Activated CD4-positive, alpha-beta memory T cell treated with anti-CD3 and anti-CD28 coated beads for 36 hours (primary cell): ENCODE measurements around the gene RRP1B. TPM values are rescaled to one million over a fixed set of nuclear protein-coding genes. Genes with fewer than 3 reads are reported as not detected.

Experiments used
- CTCF ChIA-PET: fragments of 350-600 bp; sonication (Branson Sonifier 250); formaldehyde crosslinking; loops from one replicate; lab custom pipeline; 2021; ENCODE audit warnings: antibody characterized with exemption, inconsistent platforms; lab: Charles Lee
- POLR2A ChIA-PET: fragments of 350-600 bp; sonication (Branson Sonifier 250); formaldehyde crosslinking; loops from one replicate; lab custom pipeline; 2021; ENCODE audit warnings: antibody characterized with exemption; lab: Charles Lee
- DNase-seq: peaks from one replicate; pipeline ENCODE4 v3.0.0-alpha.2; 2020
- H3K27ac Mint-ChIP-seq: one replicate; pipeline ENCODE4 v1.8.0; 2021; ENCODE audit warnings: mixed read lengths
- H3K27me3 Mint-ChIP-seq: one replicate; pipeline ENCODE4 v1.8.0; 2021; ENCODE audit warnings: mixed read lengths
- H3K36me3 Mint-ChIP-seq: one replicate; pipeline ENCODE4 v1.8.0; 2021; ENCODE audit warnings: mixed read lengths
- H3K4me1 Mint-ChIP-seq: one replicate; pipeline ENCODE4 v1.8.0; 2021; ENCODE audit warnings: low read depth, mixed read lengths
- H3K4me3 Mint-ChIP-seq: one replicate; pipeline ENCODE4 v1.8.0; 2021; ENCODE audit warnings: mild to moderate bottlenecking, mixed read lengths
- H3K9me3 Mint-ChIP-seq: one replicate; pipeline ENCODE4 v1.8.0; 2021; ENCODE audit warnings: mixed read lengths
- intact Hi-C: fragments of 100-400 bp; cut with micrococcal nuclease; formaldehyde crosslinking; loops from one replicate; pipeline ENCODE4 v1.15.1; 2023
- total RNA-seq, 2 experiments: library from RNA; stranded (reverse); gene quantifications; one replicate each; pipeline ENCODE4 v1.2.3, GENCODE V29; 2021

The RRP1B gene
- total RNA-seq, 2 experiments from 2014 or later, result 66.7 to 69.9 TPM

- DNase-seq, result no peak
- ChIA-PET POLR2A (no interaction called here), CTCF (no interaction called here)
- Mint-ChIP-seq H3K9me3 (no peaks in the 10 kb centered on the region), H3K36me3 (peaks cover 50% of the 10 kb centered on the region), H3K27ac (no peak overlapping the region), H3K4me1 (peaks cover 3% of the 10 kb centered on the region), H3K4me3 (no peak overlapping the region), H3K27me3 (no peaks in the 10 kb centered on the region)
- intact Hi-C loops, result no loop called here
Measured at GRCh38 chr21:43684424-43684823, 25.1 kb downstream of the RRP1B start.

GRCh38 chr21:43686811-43687565 lies 27.6 kb downstream of the RRP1B start:
- intact Hi-C loops, result no loop called here
- no peaks in the 10 kb centered on the region for H3K27me3 Mint-ChIP-seq
- DNase-seq, result no peak
- H3K4me3 Mint-ChIP-seq, result no peak overlapping the region
- H3K27ac Mint-ChIP-seq, result no peak overlapping the region
- H3K36me3 Mint-ChIP-seq, result peaks cover 54% of the 10 kb centered on the region
- no peaks in the 10 kb centered on the region for H3K4me1 Mint-ChIP-seq
- ChIA-PET CTCF (no interaction called here), POLR2A (no interaction called here)
- H3K9me3 Mint-ChIP-seq, result no peaks in the 10 kb centered on the region

DNA sequence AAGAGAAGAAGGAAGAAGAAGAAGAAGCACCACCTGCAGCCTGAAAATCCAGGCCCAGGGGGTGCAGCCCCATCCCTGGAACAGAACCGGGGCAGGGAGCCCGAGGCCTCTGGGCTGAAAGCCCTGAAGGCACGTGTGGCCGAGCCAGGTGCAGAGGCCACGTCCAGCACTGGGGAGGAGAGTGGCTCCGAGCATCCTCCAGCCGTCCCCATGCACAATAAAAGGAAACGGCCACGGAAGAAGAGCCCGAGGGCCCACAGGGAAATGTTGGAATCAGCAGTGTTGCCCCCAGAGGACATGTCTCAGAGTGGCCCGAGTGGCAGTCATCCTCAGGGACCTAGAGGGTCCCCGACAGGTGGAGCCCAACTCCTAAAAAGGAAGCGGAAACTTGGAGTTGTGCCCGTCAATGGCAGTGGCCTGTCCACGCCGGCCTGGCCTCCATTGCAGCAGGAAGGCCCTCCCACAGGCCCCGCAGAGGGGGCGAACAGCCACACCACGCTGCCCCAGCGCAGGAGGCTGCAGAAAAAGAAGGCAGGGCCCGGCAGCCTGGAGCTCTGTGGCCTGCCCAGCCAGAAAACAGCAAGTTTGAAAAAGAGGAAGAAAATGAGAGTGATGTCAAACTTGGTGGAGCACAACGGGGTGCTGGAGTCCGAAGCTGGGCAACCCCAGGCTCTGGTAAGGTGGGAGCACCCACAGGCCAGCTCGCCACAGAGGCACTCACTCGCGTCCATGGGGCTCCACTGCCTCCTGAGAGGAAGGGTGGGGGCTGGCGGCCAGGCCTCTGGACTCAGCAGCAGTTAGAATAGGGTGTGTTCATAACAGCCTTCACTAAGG lies 28.4 kb downstream of the RRP1B start:
- CTCF ChIA-PET, result no interaction called here
- POLR2A ChIA-PET, result no interaction called here
- no peak for DNase-seq
- peaks cover 52% of the 10 kb centered on the region for H3K36me3 Mint-ChIP-seq
- intact Hi-C loops, result no loop called here
- H3K4me3 Mint-ChIP-seq, result no peak overlapping the region
- H3K27ac Mint-ChIP-seq, result no peak overlapping the region
- no peaks in the 10 kb centered on the region for H3K9me3 Mint-ChIP-seq
- H3K4me1 Mint-ChIP-seq, result no peaks in the 10 kb centered on the region
- no peaks in the 10 kb centered on the region for H3K27me3 Mint-ChIP-seq

DNA sequence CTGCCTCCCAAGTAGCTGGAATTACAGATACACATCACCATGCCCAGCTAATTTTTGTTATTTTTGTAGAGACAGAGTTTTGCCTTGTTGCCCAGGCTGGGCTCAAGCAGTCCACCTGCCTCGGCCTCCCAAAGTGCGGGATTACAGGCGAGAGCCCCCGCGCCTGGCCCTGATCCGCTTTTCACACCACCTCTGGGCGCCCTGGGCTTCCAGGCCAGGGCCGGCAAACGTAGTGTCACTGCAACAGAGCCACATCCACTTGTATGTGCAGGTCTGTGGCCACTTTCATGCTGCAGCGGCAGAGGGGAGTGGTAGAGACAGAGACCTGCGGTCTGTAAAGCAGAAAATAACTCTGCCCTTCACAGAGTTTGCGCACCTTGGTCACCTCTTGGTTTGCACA lies 29.5 kb downstream of the RRP1B start:
- Mint-ChIP-seq H3K27me3 (no peaks in the 10 kb centered on the region), H3K36me3 (peaks cover 56% of the 10 kb centered on the region), H3K27ac (no peak overlapping the region), H3K4me3 (no peak overlapping the region), H3K4me1 (no peaks in the 10 kb centered on the region), H3K9me3 (no peaks in the 10 kb centered on the region)
- DNase-seq, result no peak
- POLR2A ChIA-PET, result no interaction called here
- intact Hi-C loops, result no loop called here
- CTCF ChIA-PET, result no interaction called here

DNA sequence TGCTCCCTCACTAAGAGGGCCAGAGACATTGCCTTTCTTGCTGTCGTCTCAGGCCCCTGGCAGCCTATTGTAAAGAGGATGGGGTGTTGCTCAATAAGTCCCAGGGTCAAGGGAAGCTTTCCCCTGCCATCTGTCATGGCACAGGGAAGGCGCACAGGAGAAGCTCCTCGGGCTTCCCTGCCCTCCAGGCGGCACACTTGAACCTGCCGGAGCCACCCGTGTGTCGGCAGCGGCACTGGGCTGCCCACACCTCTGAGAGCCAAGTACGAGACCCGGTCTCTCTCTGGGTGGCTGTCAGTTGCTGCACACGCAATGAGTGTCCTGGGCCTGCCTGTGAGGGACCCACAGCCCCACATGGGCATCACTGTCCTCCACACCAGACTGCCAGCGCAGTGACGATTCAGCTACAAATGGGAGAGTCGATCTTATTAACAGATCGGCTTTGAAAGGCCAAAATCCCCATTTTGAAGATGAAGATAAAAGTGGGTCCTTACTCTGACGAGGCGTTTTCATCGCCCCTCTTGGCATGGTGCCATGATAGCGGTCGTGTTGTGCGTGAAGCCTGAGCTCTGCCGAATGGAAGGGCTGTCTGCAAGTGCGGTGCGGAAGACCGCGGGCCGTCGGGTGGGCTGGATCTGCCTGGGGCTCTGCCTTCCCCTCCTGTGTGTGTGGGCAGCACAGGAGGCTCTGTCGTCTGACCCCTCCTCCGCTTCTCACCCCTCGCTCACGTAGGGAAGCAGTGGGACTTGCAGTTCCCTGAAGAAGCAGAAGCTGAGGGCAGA lies 30.4 kb downstream of the RRP1B start:
- CTCF ChIA-PET, result no interaction called here
- Mint-ChIP-seq H3K36me3 (peaks cover 54% of the 10 kb centered on the region), H3K9me3 (no peaks in the 10 kb centered on the region), H3K4me3 (no peak overlapping the region), H3K4me1 (no peaks in the 10 kb centered on the region), H3K27me3 (no peaks in the 10 kb centered on the region), H3K27ac (no peak overlapping the region)
- POLR2A ChIA-PET, result no interaction called here
- DNase-seq, result no peak
- intact Hi-C loops, result no loop called here

- DNase-seq, result no peak
- peaks cover 52% of the 10 kb centered on the region for H3K36me3 Mint-ChIP-seq
- H3K4me3 Mint-ChIP-seq, result no peak overlapping the region
- no peaks in the 10 kb centered on the region for H3K27me3 Mint-ChIP-seq
- no peaks in the 10 kb centered on the region for H3K9me3 Mint-ChIP-seq
- intact Hi-C loops, result no loop called here
- H3K4me1 Mint-ChIP-seq, result no peaks in the 10 kb centered on the region
- ChIA-PET POLR2A (no interaction called here), CTCF (no interaction called here)
- no peak overlapping the region for H3K27ac Mint-ChIP-seq
Measured at GRCh38 chr21:43690346-43690745, 31.0 kb downstream of the RRP1B start.

- H3K4me3 Mint-ChIP-seq, result no peak overlapping the region
- intact Hi-C loops, result no loop called here
- H3K27me3 Mint-ChIP-seq, result no peaks in the 10 kb centered on the region
- POLR2A ChIA-PET, result no interaction called here
- H3K9me3 Mint-ChIP-seq, result no peaks in the 10 kb centered on the region
- CTCF ChIA-PET, result interaction anchor here (0.6 kb wide), 1 partner anchor 13 kb away, joined by 3 read pairs; no protein-coding TSS in a partner anchor
- H3K27ac Mint-ChIP-seq, result no peak overlapping the region
- H3K36me3 Mint-ChIP-seq, result peaks cover 51% of the 10 kb centered on the region
- no peaks in the 10 kb centered on the region for H3K4me1 Mint-ChIP-seq
- DNase-seq, result no peak
Measured at GRCh38 chr21:43691086-43691795, 31.9 kb downstream of the RRP1B start.

DNA sequence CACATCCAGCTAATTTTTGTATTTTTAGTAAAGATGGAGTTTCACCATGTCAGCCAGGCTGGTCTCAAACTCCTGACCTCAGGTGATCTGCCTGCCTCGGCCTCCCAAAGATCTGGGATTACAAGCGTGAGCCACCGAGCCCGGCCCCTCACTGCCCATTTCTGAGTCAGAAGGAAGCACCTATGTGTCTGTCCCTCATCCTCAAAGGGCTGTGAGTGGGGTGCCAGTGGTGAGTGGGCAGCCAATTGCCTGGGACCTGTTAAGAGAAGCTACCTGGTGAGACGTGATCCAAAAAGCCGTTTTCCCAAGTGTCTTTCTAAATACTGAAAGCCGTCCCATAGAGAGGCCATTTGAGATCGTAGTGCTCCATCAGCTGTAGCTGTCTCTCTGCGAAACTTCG lies 32.4 kb downstream of the RRP1B start:
- no peaks in the 10 kb centered on the region for H3K27me3 Mint-ChIP-seq
- peaks cover 52% of the 10 kb centered on the region for H3K36me3 Mint-ChIP-seq
- intact Hi-C loops, result no loop called here
- no peak overlapping the region for H3K27ac Mint-ChIP-seq
- H3K4me1 Mint-ChIP-seq, result no peaks in the 10 kb centered on the region
- no peak overlapping the region for H3K4me3 Mint-ChIP-seq
- no peaks in the 10 kb centered on the region for H3K9me3 Mint-ChIP-seq
- CTCF ChIA-PET, result interaction anchor here (0.6 kb wide), 1 partner anchor 12 kb away, joined by 3 read pairs; no protein-coding TSS in a partner anchor
- POLR2A ChIA-PET, result no interaction called here
- no peak for DNase-seq

- H3K4me1 Mint-ChIP-seq, result no peaks in the 10 kb centered on the region
- DNase-seq, result no peak
- no peaks in the 10 kb centered on the region for H3K9me3 Mint-ChIP-seq
- ChIA-PET CTCF (interaction anchor here (0.6 kb wide), 1 partner anchor 285 kb away, joined by 3 read pairs; no protein-coding TSS in a partner anchor), POLR2A (no interaction called here)
- H3K27me3 Mint-ChIP-seq, result no peaks in the 10 kb centered on the region
- H3K36me3 Mint-ChIP-seq, result peaks cover 45% of the 10 kb centered on the region
- H3K27ac Mint-ChIP-seq, result no peak overlapping the region
- intact Hi-C loops, result no loop called here
- H3K4me3 Mint-ChIP-seq, result no peak overlapping the region
Measured at GRCh38 chr21:43692949-43693348, 33.6 kb downstream of the RRP1B start.

DNA sequence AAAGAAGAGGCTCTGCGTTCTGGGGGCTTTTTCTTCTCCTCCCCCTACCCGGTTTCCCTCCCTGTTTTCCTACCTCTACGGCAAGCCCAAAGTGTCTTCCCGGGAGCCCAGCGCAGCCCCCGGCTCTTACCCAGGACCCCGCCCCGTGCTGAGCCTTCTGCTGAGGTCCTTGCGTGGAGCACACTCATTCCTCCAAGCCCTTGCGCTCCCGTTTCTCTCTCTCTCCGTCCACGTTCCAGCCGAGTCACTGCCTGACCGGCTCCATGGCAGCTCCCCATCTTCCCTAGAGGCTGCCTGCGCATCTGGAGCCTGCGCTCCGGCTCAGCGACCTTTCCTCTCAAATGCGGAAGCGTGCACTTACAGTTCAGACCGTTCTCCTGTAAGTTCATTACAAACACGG lies 34.6 kb downstream of the RRP1B start:
- H3K9me3 Mint-ChIP-seq, result no peaks in the 10 kb centered on the region
- H3K27ac Mint-ChIP-seq, result no peak overlapping the region
- DNase-seq, result no peak
- no peak overlapping the region for H3K4me3 Mint-ChIP-seq
- peaks cover 45% of the 10 kb centered on the region for H3K36me3 Mint-ChIP-seq
- no peaks in the 10 kb centered on the region for H3K27me3 Mint-ChIP-seq
- no peaks in the 10 kb centered on the region for H3K4me1 Mint-ChIP-seq
- intact Hi-C loops, result no loop called here
- CTCF ChIA-PET, result interaction anchor here (1.2 kb wide), 1 partner anchor 12 kb away, joined by 4 read pairs; no protein-coding TSS in a partner anchor
- POLR2A ChIA-PET, result no interaction called here

GRCh38 chr21:43694437-43695079 lies 35.2 kb downstream of the RRP1B start:
- Mint-ChIP-seq H3K9me3 (no peaks in the 10 kb centered on the region), H3K4me3 (no peak overlapping the region), H3K27ac (no peak overlapping the region), H3K4me1 (no peaks in the 10 kb centered on the region), H3K36me3 (peaks cover 45% of the 10 kb centered on the region), H3K27me3 (no peaks in the 10 kb centered on the region)
- ChIA-PET POLR2A (no interaction called here), CTCF (interaction anchor here (1.2 kb wide), 1 partner anchor 13 kb away, joined by 4 read pairs; no protein-coding TSS in a partner anchor)
- intact Hi-C loops, result no loop called here
- no peak for DNase-seq
